ENCODE measurements around the gene CACNA1C.
"Not testable (repeated sequence)": the region's sequence is repeated elsewhere in the genome, so short reads cannot be mapped to it uniquely, and the experiment has no call there.

Gene CACNA1C

DNA sequence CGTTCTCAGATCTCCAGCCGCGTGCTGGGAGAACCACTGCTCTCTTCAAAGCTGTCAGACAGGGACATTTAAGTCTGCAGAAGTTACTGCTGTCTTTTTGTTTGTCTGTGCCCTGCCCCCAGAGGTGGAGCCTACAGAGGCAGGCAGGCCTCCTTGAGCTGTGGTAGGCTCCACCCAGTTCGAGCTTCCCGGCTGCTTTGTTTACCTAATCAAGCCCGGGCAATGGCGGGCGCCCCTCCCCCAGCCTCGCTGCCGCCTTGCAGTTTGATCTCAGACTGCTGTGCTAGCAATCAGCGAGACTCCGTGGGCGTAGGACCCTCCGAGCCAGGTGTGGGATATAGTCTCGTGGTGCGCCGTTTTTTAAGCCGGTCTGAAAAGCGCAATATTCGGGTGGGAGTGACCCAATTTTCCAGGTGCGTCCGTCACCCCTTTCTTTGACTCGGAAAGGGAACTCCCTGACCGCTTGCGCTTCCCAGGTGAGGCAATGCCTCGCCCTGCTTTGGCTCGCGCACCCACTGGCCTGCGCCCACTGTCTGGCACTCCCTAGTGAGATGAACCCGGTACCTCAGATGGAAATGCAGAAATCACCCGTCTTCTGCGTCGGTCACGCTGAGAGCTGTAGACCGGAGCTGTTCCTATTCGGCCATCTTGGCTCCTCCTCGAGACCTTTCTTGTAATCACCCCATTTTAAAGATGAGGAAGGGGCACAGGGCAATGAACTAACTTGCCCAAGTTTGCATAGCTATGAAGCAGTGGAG, 83.1 kb downstream of the CACNA1C start:
- not testable (repeated sequence) for DNase-seq (ENCODE audit: low read depth, low spot score)
- peak overlapping the region; percentile 53 for H3K27ac ChIP-seq

GRCh38 chr12:2136901-2137300, 84.1 kb downstream of the CACNA1C start:
- H3K27ac ChIP-seq: no peak overlapping the region
- no peak for DNase-seq (ENCODE audit: low read depth, low spot score)

- DNase-seq (ENCODE audit: low read depth, low spot score): no peak
- no peak overlapping the region for H3K27ac ChIP-seq
Measured at GRCh38 chr12:2137711-2138110, 84.9 kb downstream of the CACNA1C start.

DNA sequence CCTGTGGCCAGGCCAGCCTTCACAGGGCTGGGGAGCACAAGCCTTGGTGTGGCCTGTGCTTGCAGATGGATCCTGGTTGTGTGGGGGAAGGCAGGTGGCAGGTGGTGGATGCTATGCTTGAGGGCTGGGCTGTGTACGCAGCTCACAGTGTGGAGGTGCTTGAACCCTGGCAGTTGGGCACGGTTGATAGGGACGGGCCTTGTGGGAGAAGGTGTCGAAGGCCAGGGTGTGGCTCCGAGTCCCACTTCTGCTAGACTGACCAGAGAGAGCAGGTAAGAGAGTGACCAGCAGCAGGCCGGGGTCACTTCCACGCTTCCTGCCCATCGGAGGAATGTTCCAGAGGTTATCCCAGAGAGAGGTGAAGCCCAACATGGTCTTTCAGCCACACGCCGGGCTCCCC, 85.5 kb downstream of the CACNA1C start:
- no peak for DNase-seq (ENCODE audit: low read depth, low spot score)
- H3K27ac ChIP-seq: no peak overlapping the region

DNA sequence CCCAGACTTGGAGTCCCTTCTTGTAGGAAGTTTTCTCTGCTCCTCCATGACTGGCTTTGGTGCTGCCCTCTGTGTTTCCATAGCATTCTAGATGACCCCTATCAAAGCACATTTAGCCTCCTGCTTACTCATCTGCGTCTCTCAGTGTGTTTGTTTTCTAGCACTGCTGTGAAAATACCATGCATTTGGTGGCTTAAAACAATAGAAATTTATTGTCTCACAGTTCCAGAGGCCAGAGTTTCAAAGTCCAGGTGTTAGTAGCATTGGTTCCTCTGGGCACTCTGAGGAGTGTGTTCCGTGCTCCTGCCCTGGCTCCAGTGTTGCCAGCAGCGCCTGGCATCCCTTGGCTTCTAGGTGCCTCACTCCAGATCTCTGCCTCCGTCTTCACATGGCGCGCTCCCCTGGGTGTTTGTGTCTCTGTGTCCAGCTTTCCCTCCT, 86.1 kb downstream of the CACNA1C start:
- DNase-seq (ENCODE audit: low read depth, low spot score): no peak
- H3K27ac ChIP-seq: no peak overlapping the region

DNA sequence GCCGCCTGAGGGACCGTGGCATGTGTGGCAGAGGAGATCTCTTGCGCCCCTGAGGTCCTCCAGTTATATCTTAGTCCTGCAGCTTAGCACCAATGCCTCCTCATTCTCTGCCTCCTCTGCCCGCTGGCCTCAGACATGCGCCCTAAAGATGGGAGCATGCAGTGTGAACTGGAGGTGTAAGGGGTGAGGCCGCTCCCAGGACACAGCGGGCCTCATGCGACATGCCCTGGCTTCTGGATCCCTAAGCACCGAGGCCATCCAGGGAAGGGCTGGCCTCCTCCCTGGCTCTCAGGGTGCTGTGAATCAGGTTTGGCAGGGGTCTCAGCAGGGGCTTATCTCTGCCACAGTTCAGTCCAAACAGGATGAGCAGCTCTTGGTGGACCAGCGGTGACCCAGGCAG, 86.9 kb downstream of the CACNA1C start:
- no peak for DNase-seq (ENCODE audit: low read depth, low spot score)
- no peak overlapping the region for H3K27ac ChIP-seq

DNA sequence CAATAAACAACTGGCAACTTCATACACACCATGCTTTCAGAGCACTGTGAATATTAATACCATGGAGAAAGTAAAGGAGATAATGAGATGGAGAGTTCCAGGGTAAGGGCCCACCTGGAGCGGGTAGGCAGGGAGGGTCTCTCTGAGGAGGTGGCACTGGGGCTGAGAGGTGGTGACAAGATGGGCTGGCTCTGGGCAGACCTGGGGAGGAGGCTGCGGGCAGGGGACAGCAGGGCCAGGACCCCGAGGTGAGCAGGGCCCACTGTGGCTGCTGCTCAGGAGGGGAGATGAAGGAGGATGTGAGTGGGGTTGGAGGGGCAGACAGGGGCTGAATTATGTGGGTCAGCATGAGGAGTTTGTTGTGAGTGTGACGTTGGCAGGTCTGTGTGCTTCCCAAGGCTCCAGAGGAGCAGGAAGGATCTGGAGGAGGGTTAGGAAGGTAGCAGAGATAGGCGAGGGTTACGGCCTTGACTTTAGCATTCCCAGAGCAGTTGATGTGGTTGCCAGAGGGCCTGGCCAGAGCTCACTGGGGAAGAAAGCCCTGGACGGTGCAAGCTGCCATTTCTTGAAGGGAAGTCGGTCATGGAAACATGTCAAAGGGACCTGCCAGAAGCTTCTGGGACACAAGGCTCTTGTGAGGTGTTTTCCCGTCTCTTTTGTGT, 88.2 kb downstream of the CACNA1C start:
- DNase-seq (ENCODE audit: low read depth, low spot score): no peak
- no peak overlapping the region for H3K27ac ChIP-seq

- H3K27ac ChIP-seq: no peak overlapping the region
- DNase-seq (ENCODE audit: low read depth, low spot score): no peak
Measured at GRCh38 chr12:2142068-2142467, 89.3 kb downstream of the CACNA1C start.

DNA sequence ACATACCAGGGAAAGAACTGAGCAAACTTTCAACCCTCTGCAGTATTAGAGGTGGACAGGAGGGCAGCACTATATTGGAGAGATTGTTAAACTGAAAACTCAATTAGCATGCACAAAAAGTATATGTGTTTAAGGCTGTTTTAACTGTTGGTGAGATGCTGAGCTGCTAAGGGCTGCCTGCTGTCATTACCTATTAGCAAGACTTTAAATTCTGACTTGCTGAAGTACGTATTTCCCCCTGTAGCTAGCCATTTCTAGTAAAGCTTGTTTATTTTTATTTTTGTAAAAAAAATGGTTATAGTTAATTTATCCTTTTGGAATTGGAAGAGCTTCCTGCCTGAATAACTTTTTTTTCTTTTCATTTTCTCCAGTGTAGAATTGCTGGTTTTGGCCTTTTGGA, 92.2 kb downstream of the CACNA1C start:
- no peak for DNase-seq (ENCODE audit: low read depth, low spot score)
- H3K27ac ChIP-seq: no peak overlapping the region

GRCh38 chr12:2145433-2145998, 92.7 kb downstream of the CACNA1C start:
- DNase-seq (ENCODE audit: low read depth, low spot score): no peak
- no peak overlapping the region for H3K27ac ChIP-seq

DNA sequence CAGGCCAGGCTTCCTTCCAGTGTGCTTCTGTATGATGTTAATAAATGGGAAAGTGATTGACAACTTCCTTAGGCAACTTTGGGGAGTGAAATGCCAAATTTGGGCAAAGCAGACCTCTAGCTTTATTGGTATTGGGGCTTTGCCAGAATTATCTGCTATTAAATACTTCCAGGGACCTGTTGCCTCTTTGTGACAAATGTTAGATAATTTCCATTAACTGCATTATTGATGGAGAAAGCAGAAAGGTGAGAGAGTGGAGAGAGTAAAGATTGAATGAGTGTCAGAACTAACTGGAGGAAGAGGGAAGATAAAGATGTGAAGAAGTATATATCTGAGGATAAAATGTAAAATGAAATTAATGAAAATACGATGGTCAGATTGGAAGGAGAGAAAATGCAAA, 94.5 kb downstream of the CACNA1C start:
- H3K27ac ChIP-seq: no peak overlapping the region
- no peak for DNase-seq (ENCODE audit: low read depth, low spot score)

GRCh38 chr12:2149091-2149490, 96.3 kb downstream of the CACNA1C start:
- DNase-seq (ENCODE audit: low read depth, low spot score): no peak
- no peak overlapping the region for H3K27ac ChIP-seq

DNA sequence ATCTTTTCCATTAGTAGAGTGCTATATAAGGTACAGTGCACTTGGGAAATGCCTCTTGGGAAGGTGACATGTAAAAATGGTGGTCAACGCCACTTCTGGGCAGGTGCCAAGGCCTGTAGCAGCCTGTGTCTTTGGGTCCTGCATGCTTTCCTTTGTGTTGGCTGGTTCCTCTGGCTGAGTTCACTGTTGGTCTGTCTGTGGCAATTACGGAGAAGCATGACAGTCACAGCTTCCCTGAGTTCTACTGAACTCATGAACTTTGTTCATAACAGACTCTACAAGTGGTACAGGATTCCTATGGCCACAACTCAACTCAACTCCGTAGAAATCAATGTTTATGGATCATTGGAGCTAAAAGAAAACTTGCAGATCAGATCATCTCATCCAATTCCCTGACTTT, 98.0 kb downstream of the CACNA1C start:
- no peak for DNase-seq (ENCODE audit: low read depth, low spot score)

DNA sequence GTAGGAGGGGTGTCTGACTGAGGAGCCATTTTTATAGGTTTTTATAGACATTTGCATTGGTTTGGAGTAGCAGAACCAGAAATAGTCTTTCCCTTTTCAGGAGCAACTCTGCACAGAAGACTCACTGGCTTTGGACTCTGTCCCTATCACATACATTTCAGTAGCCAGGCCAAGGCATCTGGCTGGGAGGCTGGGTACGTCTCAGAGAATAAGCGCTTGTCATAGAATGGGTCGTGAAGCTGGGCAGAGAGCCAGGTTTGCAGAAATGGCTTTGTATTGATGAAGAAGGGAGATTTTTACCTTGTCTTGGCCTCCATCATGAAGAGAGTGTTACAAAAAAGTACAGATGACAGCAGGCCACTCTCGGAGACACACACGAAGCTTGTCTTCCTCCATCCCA, 98.6 kb downstream of the CACNA1C start:
- no peak for DNase-seq (ENCODE audit: low read depth, low spot score)
- no peak overlapping the region for H3K27ac ChIP-seq

More for the DNA sequence above, 98.0 kb downstream of the CACNA1C start:
- no peak overlapping the region for H3K27ac ChIP-seq

DNA sequence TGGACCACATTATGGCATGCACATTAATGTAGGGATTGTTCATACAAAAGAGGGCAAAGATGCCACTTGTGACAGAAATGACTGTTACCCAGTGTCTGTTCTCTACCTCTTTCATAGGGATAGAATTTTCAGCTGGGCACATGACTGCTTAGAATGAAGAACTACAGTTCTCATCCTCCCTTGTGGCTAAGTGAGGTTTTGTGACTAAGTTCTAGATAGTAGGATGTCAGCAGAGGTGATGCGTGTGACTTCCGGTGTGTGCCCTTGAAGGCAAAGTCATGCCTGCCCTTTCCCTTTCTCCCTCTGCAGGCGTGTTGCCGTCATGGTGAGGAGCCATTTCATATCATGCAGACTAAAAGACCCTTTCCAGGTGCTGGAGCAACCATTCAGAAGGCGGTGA, 99.3 kb downstream of the CACNA1C start:
- H3K27ac ChIP-seq: no peak overlapping the region
- DNase-seq (ENCODE audit: low read depth, low spot score): no peak

GRCh38 chr12:2154050-2154449, 101.3 kb downstream of the CACNA1C start:
- DNase-seq (ENCODE audit: low read depth, low spot score): no peak
- no peak overlapping the region for H3K27ac ChIP-seq

DNA sequence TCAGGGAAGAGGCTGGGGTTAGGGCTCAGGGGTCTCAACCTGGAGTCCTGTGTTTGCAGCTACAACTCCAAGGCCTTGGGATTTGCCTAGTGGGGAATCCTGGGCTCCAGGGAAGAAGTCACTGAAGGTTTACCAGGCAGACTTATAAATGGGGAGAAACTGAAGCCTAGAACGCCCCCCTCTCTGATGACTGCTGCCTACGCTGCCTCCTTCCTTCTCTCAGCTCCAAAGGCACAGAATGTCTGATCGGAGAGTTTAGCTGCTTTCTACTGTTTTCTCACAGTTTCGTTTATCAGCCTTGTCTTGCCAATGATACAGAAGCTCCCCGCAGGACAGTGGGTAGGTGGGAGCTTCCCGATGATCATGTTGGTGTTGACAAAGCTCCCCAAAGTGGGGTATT, 101.7 kb downstream of the CACNA1C start:
- no peak for DNase-seq (ENCODE audit: low read depth, low spot score)
- no peak overlapping the region for H3K27ac ChIP-seq

DNA sequence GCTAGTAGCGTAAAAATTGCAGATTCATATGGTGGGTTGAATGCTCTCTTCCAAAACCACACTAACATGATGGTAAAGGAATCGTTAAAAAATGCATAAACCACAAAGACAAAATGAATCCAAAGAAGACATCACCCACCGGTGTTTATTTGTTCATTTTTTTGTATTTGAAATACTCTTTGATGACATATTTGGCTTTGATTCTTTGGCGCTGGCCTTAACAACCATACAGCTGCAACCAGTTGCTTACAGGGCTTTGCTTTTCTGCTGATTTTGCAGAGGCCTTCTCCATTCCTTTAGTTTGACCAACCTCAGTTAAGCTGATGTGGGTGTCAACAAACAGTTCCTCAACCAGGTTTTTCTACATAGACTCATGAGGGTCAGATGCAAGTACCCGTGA, 103.5 kb downstream of the CACNA1C start:
- no peak for DNase-seq (ENCODE audit: low read depth, low spot score)
- H3K27ac ChIP-seq: no peak overlapping the region

DNA sequence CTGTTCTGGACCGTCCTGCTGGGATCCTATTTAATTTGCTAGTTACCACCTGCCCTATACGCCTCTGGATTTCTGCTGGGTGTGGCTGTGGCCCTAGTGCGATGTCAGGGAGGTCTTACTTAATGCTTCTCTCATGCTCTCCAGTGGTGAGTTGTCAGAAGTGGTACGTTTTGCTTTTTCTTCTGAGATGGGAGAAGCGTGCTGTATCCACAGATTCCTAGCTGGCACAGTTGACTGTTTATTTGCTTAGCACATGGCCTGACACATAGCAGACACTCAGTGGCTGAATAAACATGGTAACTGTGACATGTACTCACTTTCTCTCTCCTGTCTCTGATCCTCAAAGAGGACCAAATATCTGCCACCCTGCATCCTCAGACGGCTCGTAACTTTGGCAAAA, 107.3 kb downstream of the CACNA1C start:
- H3K27ac ChIP-seq: no peak overlapping the region
- no peak for DNase-seq (ENCODE audit: low read depth, low spot score)

GRCh38 chr12:2161473-2161872, 108.7 kb downstream of the CACNA1C start:
- DNase-seq (ENCODE audit: low read depth, low spot score): no peak
- no peak overlapping the region for H3K27ac ChIP-seq

GRCh38 chr12:2163177-2163941, 110.6 kb downstream of the CACNA1C start:
- H3K27ac ChIP-seq: no peak overlapping the region
- DNase-seq (ENCODE audit: low read depth, low spot score): no peak
